Measurements from ENCODE around the gene C17orf67.

The C17orf67 gene

DNA sequence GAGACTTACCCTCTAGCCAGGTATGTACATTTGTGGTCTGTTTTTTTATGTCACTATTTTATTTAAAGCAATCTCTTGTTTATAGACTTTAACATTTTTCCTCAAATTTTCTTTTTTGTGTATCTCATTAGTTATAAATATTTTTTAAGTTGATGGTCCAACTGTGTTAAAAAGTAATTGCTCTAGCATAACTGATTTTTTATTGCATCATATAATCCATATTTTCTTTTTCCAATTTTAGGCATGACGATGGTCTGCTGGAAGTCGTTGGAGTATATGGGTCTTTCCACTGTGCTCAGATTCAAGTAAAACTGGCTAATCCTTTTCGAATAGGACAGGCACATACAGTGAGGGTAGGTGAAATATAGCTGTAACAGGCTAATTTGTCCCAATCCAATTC, 28.2 kb upstream of the C17orf67 start:
- Histone ChIP-seq H3K27me3 (ENCODE audit: control insufficient read depth in 1 of 2, insufficient read depth in 2 of 2, low read length in 2 of 2) (no peaks in the 10 kb centered on the region), H3K4me3 (ENCODE audit: low read depth in 1 of 2, low read length in 2 of 2) (no peak overlapping the region), H3K9ac (ENCODE audit: low read length) (no peak overlapping the region), H3K36me3 (ENCODE audit: insufficient read depth, low read length) (peaks cover 10% of the 10 kb centered on the region), H3K27ac (ENCODE audit: low read depth, low read length) (no peak overlapping the region), H3K4me1 (ENCODE audit: insufficient read depth, low read length) (no peaks in the 10 kb centered on the region), H3K9me3 (ENCODE audit: low read length) (no peaks in the 10 kb centered on the region)

DNA sequence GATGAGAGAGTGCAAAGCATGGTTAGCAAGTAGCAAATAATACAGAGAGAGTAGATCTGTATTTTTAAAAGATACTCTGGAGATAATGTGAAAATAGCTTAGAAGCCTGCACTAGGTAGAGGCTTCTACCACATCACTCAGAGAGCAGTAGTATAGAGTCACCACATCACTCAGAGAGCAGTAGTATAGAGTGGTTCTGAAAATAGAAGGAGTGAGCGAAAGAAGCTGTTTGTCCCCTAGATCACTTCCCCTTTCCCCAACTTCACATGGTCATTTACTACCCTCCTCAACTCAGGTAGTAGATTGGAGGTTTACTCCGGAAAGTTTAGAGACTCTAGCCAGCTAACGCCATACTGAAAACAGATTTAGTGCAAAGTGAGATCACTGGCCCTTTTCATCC, 17.3 kb upstream of the C17orf67 start:
- no peaks in the 10 kb centered on the region for H3K27me3 ChIP-seq (ENCODE audit: control insufficient read depth in 1 of 2, insufficient read depth in 2 of 2, low read length in 2 of 2)
- H3K9ac ChIP-seq (ENCODE audit: low read length) = no peak overlapping the region
- H3K9me3 ChIP-seq (ENCODE audit: low read length) = no peaks in the 10 kb centered on the region
- no peak overlapping the region for H3K27ac ChIP-seq (ENCODE audit: low read depth, low read length)
- H3K36me3 ChIP-seq (ENCODE audit: insufficient read depth, low read length) = peaks cover 35% of the 10 kb centered on the region
- H3K4me3 ChIP-seq (ENCODE audit: low read depth in 1 of 2, low read length in 2 of 2) = no peak overlapping the region
- H3K4me1 ChIP-seq (ENCODE audit: insufficient read depth, low read length) = no peaks in the 10 kb centered on the region

DNA sequence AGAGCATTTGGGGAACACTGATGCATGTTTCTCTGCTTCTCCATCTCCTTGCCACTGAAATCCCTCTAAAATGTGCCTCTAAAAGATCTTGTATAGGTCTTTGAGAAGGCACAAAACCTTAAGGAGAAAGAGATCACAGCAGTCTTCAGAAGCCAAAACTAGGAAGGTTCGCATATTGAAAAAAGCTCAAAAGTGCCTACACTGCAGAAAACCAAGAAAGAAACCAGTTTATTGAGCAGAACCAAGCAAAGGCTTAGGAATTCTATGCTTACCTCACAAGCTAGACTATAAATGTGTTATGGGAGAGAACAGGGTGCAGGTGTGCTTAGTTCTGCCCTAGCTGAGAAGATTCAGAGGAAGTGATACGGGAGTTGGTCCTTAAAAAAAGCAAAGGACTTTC, 16.9 kb upstream of the C17orf67 start:
- Histone ChIP-seq H3K27me3 (ENCODE audit: control insufficient read depth in 1 of 2, insufficient read depth in 2 of 2, low read length in 2 of 2) (no peaks in the 10 kb centered on the region), H3K4me1 (ENCODE audit: insufficient read depth, low read length) (no peaks in the 10 kb centered on the region), H3K4me3 (ENCODE audit: low read depth in 1 of 2, low read length in 2 of 2) (no peak overlapping the region), H3K9me3 (ENCODE audit: low read length) (no peaks in the 10 kb centered on the region), H3K9ac (ENCODE audit: low read length) (no peak overlapping the region), H3K27ac (ENCODE audit: low read depth, low read length) (no peak overlapping the region), H3K36me3 (ENCODE audit: insufficient read depth, low read length) (peaks cover 33% of the 10 kb centered on the region)

DNA sequence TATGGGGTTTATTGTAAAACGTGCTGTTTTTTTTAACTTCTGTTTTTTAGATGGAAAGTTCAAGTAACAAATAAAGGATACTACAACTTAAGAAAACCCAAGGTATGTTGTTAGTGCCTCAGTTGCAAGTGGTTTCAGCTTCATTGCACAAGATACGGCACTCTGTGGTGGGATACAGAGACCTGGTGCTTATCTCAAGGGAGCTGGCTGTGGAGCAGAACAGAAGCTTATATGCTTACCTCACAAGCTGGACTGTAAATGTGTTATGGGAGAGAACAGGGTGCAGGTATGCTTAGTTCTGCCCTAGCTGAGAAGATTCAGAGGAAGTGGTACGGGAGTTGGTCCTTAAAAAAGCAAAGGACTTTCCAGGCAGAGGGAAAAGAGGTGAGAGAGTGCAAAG, 15.4 kb upstream of the C17orf67 start:
- H3K9me3 ChIP-seq (ENCODE audit: low read length) = no peaks in the 10 kb centered on the region
- no peaks in the 10 kb centered on the region for H3K4me1 ChIP-seq (ENCODE audit: insufficient read depth, low read length)
- H3K4me3 ChIP-seq (ENCODE audit: low read depth in 1 of 2, low read length in 2 of 2) = no peak overlapping the region
- H3K9ac ChIP-seq (ENCODE audit: low read length) = no peak overlapping the region
- H3K36me3 ChIP-seq (ENCODE audit: insufficient read depth, low read length) = peaks cover 33% of the 10 kb centered on the region
- no peaks in the 10 kb centered on the region for H3K27me3 ChIP-seq (ENCODE audit: control insufficient read depth in 1 of 2, insufficient read depth in 2 of 2, low read length in 2 of 2)
- no peak overlapping the region for H3K27ac ChIP-seq (ENCODE audit: low read depth, low read length)

DNA sequence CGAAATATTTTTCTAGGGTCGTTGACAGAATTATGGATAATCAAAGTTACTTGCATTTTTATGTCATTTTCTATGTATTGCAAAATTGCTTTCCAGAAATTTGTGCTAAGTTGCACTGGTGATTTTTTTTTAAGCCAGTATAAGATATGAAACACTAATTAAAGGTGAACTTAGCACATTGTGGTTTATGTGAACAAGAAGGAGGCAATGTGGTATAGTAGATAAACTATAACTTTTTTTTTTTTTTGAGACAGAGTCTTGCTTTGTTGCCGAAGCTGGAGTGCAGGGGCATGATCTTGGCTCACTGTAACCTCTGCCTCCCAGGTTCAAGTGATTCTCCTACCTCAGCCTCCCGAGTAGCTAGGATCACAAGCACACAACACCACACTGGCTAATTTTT, 13.4 kb upstream of the C17orf67 start:
- peaks cover 33% of the 10 kb centered on the region for H3K36me3 ChIP-seq (ENCODE audit: insufficient read depth, low read length)
- H3K27ac ChIP-seq (ENCODE audit: low read depth, low read length) = no peak overlapping the region
- H3K27me3 ChIP-seq (ENCODE audit: control insufficient read depth in 1 of 2, insufficient read depth in 2 of 2, low read length in 2 of 2) = no peaks in the 10 kb centered on the region
- no peaks in the 10 kb centered on the region for H3K4me1 ChIP-seq (ENCODE audit: insufficient read depth, low read length)
- H3K9ac ChIP-seq (ENCODE audit: low read length) = no peak overlapping the region
- H3K4me3 ChIP-seq (ENCODE audit: low read depth in 1 of 2, low read length in 2 of 2) = no peak overlapping the region
- H3K9me3 ChIP-seq (ENCODE audit: low read length) = no peaks in the 10 kb centered on the region

DNA sequence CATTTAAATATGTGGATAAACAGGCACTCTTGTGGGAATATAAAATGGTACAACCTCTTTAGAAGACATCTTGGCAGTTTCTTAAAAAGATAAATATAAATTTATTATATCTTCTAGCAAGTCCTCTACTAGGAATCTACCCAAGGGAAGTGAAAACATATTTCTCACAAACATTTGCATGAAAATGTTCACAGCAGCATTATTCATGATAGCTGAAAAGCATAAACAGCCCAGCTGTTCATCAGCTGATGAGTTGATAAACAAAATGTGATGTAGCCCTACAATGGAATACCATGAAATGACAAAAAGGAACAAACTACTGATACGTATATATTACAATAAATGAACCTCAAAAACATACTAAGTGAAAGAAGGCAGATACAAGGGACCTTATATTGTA, 12.2 kb upstream of the C17orf67 start:
- Histone ChIP-seq H3K9me3 (ENCODE audit: low read length) (no peaks in the 10 kb centered on the region), H3K27ac (ENCODE audit: low read depth, low read length) (no peak overlapping the region), H3K4me1 (ENCODE audit: insufficient read depth, low read length) (no peaks in the 10 kb centered on the region), H3K9ac (ENCODE audit: low read length) (no peak overlapping the region), H3K36me3 (ENCODE audit: insufficient read depth, low read length) (peaks cover 25% of the 10 kb centered on the region), H3K4me3 (ENCODE audit: low read depth in 1 of 2, low read length in 2 of 2) (no peak overlapping the region), H3K27me3 (ENCODE audit: control insufficient read depth in 1 of 2, insufficient read depth in 2 of 2, low read length in 2 of 2) (no peaks in the 10 kb centered on the region)

DNA sequence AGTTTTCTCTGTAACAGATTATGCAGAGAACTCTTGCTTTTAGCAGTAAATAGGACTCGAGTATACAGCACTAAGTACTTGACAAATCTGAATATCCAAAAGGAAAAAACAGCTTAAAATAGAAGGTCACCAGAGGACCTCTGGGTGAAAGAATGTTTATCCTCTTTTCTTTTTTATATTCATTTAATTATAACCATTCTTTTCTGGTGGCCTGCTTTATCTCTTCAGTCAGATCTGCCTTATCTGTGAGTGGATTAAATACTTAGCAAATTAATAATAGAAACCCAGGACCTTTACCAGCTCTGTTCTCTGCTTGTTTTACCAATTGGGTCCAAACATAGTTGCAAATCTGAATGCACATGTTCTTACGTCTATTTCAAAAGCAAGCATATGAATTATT, 8.9 kb upstream of the C17orf67 start:
- Histone ChIP-seq H3K9me3 (ENCODE audit: low read length) (no peaks in the 10 kb centered on the region), H3K27me3 (ENCODE audit: control insufficient read depth in 1 of 2, insufficient read depth in 2 of 2, low read length in 2 of 2) (no peaks in the 10 kb centered on the region), H3K36me3 (ENCODE audit: insufficient read depth, low read length) (peaks cover 3% of the 10 kb centered on the region), H3K4me3 (ENCODE audit: low read depth in 1 of 2, low read length in 2 of 2) (no peak overlapping the region), H3K9ac (ENCODE audit: low read length) (no peak overlapping the region), H3K27ac (ENCODE audit: low read depth, low read length) (no peak overlapping the region), H3K4me1 (ENCODE audit: insufficient read depth, low read length) (peaks cover 7% of the 10 kb centered on the region)

DNA sequence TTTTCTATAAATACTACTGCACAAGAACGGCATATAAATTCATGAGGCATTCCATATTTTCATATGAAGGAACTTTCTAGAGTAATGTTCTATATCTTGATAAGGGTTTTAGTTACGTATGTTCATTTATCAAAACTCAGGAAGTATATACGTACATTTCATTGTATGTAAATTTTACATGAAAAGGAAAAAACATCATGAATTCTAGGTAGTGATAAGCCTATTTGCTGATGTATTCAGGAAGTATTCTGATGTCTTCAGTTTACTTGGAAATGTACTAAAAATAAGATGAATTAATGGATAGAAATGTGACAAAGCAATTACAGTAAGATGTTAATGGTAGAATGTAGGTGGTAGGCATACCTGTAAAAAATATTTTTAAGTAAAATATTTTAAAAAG, 5.0 kb upstream of the C17orf67 start:
- no peaks in the 10 kb centered on the region for H3K27me3 ChIP-seq (ENCODE audit: control insufficient read depth in 1 of 2, insufficient read depth in 2 of 2, low read length in 2 of 2)
- H3K4me3 ChIP-seq (ENCODE audit: low read depth in 1 of 2, low read length in 2 of 2) = no peak overlapping the region

DNA sequence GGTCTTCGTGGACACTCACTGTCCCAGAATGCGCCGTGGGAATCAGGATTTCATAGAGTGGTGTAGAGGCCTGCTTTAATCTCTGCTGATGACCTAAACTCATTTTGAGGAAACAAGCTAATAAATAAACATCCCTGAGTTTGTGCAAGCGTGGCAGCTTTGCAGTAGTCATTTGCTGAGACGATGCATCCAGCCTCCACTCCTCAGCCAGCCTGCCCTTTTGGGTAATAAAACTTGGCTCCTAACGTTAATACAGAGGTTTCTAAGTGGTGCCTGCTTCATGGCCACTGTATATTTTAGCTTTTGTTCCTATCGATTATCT, 1.5 kb upstream of the C17orf67 start:
- Histone ChIP-seq H3K9ac (ENCODE audit: low read length) (no peak overlapping the region), H3K4me1 (ENCODE audit: insufficient read depth, low read length) (peaks cover 43% of the 10 kb centered on the region), H3K36me3 (ENCODE audit: insufficient read depth, low read length) (no peaks in the 10 kb centered on the region), H3K27ac (ENCODE audit: low read depth, low read length) (peak overlapping the region; percentile 76), H3K27me3 (ENCODE audit: control insufficient read depth in 1 of 2, insufficient read depth in 2 of 2, low read length in 2 of 2) (no peaks in the 10 kb centered on the region), H3K4me3 (ENCODE audit: low read depth in 1 of 2, low read length in 2 of 2) (peak overlapping the region in 1 of 2 donors; percentile 64), H3K9me3 (ENCODE audit: low read length) (no peaks in the 10 kb centered on the region)

More for the DNA sequence above, 5.0 kb upstream of the C17orf67 start:
- Histone ChIP-seq H3K9ac (ENCODE audit: low read length) (no peak overlapping the region), H3K27ac (ENCODE audit: low read depth, low read length) (no peak overlapping the region), H3K9me3 (ENCODE audit: low read length) (no peaks in the 10 kb centered on the region), H3K36me3 (ENCODE audit: insufficient read depth, low read length) (no peaks in the 10 kb centered on the region), H3K4me1 (ENCODE audit: insufficient read depth, low read length) (peaks cover 33% of the 10 kb centered on the region)

DNA sequence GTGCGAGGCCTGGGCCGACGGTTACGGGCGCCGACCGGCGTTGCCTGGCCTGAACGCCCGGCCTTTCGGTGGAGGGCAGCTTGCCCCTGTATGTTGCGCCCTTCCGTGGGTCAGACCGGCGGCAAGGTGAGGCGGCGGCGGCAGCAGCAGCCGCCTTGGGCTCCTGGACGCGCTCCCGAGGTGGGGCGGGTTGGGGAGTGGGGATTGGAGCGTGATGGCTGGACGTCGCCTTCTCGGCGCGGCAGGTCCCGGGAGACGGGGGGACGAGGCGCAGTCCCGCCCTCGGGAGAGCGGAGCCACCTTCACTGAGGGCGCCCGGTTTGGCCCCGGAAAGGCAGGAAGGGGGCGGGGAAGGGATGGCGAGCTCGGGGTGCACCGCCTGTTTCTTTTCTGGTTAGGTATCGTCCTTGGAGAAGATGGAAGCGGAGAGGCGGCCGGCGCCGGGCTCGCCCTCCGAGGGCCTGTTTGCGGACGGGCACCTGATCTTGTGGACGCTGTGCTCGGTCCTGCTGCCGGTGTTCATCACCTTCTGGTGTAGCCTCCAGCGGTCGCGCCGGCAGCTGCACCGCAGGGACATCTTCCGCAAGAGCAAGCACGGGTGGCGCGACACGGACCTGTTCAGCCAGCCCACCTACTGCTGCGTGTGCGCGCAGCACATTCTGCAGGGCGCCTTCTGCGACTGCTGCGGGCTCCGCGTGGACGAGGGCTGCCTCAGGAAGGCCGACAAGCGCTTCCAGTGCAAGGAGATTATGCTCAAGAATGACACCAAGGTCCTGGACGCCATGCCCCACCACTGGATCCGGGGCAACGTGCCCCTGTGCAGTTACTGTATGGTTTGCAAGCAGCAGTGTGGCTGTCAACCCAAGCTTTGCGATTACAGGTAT, 902 bp upstream of the C17orf67 start:
- Histone ChIP-seq H3K4me3 (ENCODE audit: low read depth in 1 of 2, low read length in 2 of 2) (peak overlapping the region; percentile 64 to 78), H3K27ac (ENCODE audit: low read depth, low read length) (peak overlapping the region; percentile 76), H3K9me3 (ENCODE audit: low read length) (no peaks in the 10 kb centered on the region), H3K9ac (ENCODE audit: low read length) (no peak overlapping the region), H3K27me3 (ENCODE audit: control insufficient read depth in 1 of 2, insufficient read depth in 2 of 2, low read length in 2 of 2) (no peaks in the 10 kb centered on the region), H3K36me3 (ENCODE audit: insufficient read depth, low read length) (no peaks in the 10 kb centered on the region), H3K4me1 (ENCODE audit: insufficient read depth, low read length) (peaks cover 43% of the 10 kb centered on the region)

DNA sequence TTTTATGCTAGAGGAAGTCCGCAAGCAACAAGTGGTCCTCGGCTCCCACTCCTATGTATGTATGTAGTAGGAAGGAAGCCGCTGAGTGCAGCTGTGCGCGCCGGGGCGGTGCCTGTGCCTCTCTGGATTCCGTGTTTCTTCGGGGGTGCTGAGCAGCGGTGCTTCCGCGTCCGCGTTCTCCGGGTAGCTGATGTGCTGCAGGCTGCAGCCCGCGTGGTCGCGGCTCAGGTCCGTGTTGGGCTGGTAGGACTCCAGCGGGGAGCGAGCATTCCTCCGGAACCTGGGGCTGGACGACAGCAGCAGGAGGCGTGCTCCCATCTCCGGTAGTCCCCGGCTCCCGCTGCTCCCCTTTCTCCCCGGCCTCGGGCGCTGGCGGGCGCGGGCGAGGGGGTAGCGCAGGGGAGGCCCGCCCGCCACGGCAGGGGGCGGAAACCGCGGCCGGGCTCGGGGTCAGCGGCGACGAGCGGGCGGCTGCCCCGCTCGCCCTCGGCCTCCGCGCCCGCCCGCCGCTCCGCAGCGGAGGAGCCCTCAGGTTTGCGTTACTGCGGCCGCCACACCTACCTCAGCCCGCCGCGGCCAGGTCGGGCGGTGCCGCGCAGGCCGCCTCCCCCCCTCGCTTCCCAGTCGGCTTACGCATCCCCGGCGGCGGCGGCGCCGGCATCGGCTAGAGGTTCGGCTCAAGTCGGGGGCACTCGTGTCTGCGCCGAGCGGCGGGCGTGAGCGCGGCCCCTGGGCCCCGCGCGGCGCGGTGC, 487 bp downstream of the C17orf67 start:
- Histone ChIP-seq H3K9ac (ENCODE audit: low read length) (no peak overlapping the region), H3K9me3 (ENCODE audit: low read length) (no peaks in the 10 kb centered on the region), H3K4me1 (ENCODE audit: insufficient read depth, low read length) (peaks cover 41% of the 10 kb centered on the region), H3K27ac (ENCODE audit: low read depth, low read length) (peak overlapping the region; percentile 45), H3K4me3 (ENCODE audit: low read depth in 1 of 2, low read length in 2 of 2) (peak overlapping the region; percentile 73 to 78), H3K36me3 (ENCODE audit: insufficient read depth, low read length) (no peaks in the 10 kb centered on the region), H3K27me3 (ENCODE audit: control insufficient read depth in 1 of 2, insufficient read depth in 2 of 2, low read length in 2 of 2) (no peaks in the 10 kb centered on the region)

Measured in muscle layer of colon (tissue), 2 donors.